ENCODE data around the gene TIAL1. TPM values are rescaled to one million over a fixed set of nuclear protein-coding genes. Genes with fewer than 3 reads are reported as not detected.
A peak's percentile ranks its signal among the peaks of the same experiment; 100 is the strongest.
"Not testable (repeated sequence)": the region's sequence is repeated elsewhere in the genome, so short reads cannot be mapped to it uniquely, and the experiment has no call there.

The TIAL1 gene
- total RNA-seq, 2 donors from 2014 or later, result 68.7 to 74.3 TPM

DNA sequence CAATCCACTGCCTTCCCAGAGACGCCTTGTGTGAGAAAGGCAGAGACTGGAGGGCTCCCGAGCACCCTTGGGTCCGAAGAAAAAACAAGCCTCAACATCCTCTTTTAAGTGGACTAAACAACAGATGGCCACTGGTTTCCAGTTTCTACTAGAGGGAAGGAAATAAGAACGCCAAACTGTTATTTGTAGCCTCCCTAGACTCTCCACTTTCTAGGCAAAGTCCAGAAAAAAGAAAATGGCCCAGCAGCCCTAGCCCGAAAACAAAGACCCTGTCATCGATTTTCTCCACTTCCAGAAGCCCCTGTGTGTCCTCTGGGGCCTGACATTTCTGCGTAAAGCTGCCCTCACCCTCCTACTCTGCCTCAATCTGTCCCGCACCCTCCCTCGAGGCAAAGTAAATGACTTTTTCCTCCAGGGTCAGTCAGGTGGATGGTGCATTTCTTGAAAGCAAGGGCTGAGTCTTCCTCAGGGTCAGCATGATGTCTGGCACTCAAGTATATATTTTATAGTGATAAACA, 60.2 kb downstream of the TIAL1 start:
- TF ChIP-seq POLR2AphosphoS5 (IDR thresholded peaks at IDR 0.05) (no peak), POLR2A (IDR thresholded peaks at IDR 0.05) (no peak)
- TF ChIP-seq, protein P1, sequence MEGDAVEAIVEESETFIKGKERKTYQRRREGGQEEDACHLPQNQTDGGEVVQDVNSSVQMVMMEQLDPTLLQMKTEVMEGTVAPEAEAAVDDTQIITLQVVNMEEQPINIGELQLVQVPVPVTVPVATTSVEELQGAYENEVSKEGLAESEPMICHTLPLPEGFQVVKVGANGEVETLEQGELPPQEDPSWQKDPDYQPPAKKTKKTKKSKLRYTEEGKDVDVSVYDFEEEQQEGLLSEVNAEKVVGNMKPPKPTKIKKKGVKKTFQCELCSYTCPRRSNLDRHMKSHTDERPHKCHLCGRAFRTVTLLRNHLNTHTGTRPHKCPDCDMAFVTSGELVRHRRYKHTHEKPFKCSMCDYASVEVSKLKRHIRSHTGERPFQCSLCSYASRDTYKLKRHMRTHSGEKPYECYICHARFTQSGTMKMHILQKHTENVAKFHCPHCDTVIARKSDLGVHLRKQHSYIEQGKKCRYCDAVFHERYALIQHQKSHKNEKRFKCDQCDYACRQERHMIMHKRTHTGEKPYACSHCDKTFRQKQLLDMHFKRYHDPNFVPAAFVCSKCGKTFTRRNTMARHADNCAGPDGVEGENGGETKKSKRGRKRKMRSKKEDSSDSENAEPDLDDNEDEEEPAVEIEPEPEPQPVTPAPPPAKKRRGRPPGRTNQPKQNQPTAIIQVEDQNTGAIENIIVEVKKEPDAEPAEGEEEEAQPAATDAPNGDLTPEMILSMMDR (IDR thresholded peaks at IDR 0.05), result no peak
- Histone ChIP-seq H3K27me3 (replicated peaks; ENCODE audit: insufficient read depth) (no peaks in the 10 kb centered on the region), H3K4me3 (no peak overlapping the region), H3K4me1 (replicated peaks) (peaks cover 16% of the 10 kb centered on the region), H3K27ac (peak overlapping the region in 1 of 2 donors; percentile 48), H3K9me3 (no peaks in the 10 kb centered on the region), H3K36me3 (no peaks in the 10 kb centered on the region)
- intact Hi-C loops (cut with DNase I), result no loop called here
- no peak for DNase-seq (ENCODE audit: low spot score)
- 86% methylated on average over 9 of the region's 9 CpGs for WGBS

DNA sequence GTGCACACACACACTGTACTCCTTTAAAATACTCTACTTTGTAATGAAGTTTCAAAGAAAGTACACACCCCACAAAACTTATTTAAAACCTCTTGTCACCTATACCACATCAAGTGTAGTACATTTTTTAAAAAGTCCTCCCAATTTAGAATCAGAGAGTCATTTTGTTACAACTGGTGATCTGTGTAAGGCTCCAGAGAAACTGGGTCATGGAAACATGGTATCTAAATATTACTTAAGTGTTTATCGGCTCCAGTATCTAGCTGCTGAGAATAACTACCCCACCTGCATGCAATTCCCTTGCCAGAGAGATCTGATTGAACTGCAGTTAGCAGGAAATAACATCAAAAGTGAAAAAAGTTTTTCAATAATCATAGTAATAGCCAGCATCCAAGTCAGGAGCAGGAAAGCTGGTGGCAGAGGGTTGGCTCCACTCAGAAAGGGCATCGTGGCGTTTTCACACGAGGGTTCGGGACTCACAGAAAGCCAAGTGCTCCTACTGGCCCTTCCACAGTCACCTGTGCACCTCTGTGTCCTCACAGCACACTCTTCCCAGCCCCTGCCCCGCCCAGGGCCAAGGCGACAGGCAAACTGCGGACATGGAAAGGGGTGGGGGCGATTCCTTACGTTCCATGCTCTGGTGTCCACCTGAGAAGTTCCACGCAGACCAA, 60.8 kb downstream of the TIAL1 start:
- TF ChIP-seq POLR2A (IDR thresholded peaks at IDR 0.05) (no peak), POLR2AphosphoS5 (IDR thresholded peaks at IDR 0.05) (no peak)
- TF ChIP-seq, protein P1 (IDR thresholded peaks at IDR 0.05), result no peak
- peaks cover 19% of the 10 kb centered on the region for H3K4me1 ChIP-seq (replicated peaks)
- H3K27me3 ChIP-seq (replicated peaks; ENCODE audit: insufficient read depth), result no peaks in the 10 kb centered on the region
- H3K27ac ChIP-seq, result peak overlapping the region in 1 of 2 donors; percentile 48
- no peaks in the 10 kb centered on the region for H3K9me3 ChIP-seq
- H3K4me3 ChIP-seq, result no peak overlapping the region
- WGBS, result 87% methylated on average over 11 of the region's 11 CpGs
- no peak for DNase-seq (ENCODE audit: low spot score)
- intact Hi-C loops (cut with DNase I), result no loop called here
- H3K36me3 ChIP-seq, result no peaks in the 10 kb centered on the region

DNA sequence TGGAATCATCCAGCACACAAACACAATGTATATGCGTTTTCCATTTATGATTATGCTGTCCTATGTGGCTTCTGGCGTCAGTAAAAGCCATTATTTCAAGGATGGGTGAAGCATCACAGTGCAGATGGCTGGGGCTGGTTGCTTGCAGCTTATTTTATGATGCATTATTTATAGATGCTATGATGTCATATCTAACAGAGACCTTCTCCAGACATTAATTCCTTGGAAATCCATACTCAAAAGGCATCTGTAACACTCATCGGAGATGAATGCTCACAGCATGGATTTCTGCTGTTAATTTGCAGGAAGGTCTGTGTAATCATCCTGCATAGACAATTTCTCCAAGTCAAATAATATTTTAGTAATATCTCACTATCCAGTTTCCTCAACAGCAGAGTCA, 61.5 kb downstream of the TIAL1 start:
- Histone ChIP-seq H3K4me1 (replicated peaks) (peaks cover 24% of the 10 kb centered on the region), H3K27me3 (replicated peaks; ENCODE audit: insufficient read depth) (no peaks in the 10 kb centered on the region), H3K36me3 (no peaks in the 10 kb centered on the region), H3K9me3 (no peaks in the 10 kb centered on the region), H3K4me3 (no peak overlapping the region), H3K27ac (no peak overlapping the region)
- TF ChIP-seq, protein P1 (IDR thresholded peaks at IDR 0.05), result no peak
- TF ChIP-seq POLR2AphosphoS5 (IDR thresholded peaks at IDR 0.05), result no peak
- no peak for TF ChIP-seq POLR2A (IDR thresholded peaks at IDR 0.05)
- no peak for DNase-seq (ENCODE audit: low spot score)
- intact Hi-C loops (cut with DNase I), result no loop called here
- WGBS, result 70% methylated on average over 3 of the region's 3 CpGs

DNA sequence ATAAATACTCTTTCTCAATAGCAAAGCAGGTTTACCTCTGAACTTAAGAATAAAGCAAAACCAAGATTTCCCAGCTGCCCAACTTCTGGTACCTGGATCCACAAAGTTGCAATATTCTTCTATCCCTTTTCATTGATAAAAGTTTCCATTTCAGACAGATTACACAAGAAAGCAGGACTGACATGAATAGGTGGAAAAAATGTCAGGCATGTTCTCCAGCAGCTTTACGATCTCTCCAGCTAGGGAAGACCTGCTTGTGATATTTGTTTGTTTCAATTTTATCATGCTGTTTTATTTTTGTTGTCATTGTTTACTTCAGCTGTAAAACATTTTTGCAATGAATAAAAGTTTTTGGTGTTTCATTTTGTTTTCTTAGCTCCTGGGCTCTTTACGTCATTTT, 63.3 kb downstream of the TIAL1 start:
- DNase-seq (ENCODE audit: low spot score), result no peak
- H3K36me3 ChIP-seq, result no peaks in the 10 kb centered on the region
- no peak overlapping the region for H3K27ac ChIP-seq
- no peaks in the 10 kb centered on the region for H3K27me3 ChIP-seq (replicated peaks; ENCODE audit: insufficient read depth)
- peaks cover 19% of the 10 kb centered on the region for H3K4me1 ChIP-seq (replicated peaks)
- intact Hi-C loops (cut with DNase I), result no loop called here
- H3K9me3 ChIP-seq, result no peaks in the 10 kb centered on the region
- no peak overlapping the region for H3K4me3 ChIP-seq
- 67% methylated on average over 2 of the region's 2 CpGs for WGBS
- TF ChIP-seq POLR2AphosphoS5 (IDR thresholded peaks at IDR 0.05) (no peak), POLR2A (IDR thresholded peaks at IDR 0.05) (no peak)
- TF ChIP-seq, protein P1 (IDR thresholded peaks at IDR 0.05), result no peak

DNA sequence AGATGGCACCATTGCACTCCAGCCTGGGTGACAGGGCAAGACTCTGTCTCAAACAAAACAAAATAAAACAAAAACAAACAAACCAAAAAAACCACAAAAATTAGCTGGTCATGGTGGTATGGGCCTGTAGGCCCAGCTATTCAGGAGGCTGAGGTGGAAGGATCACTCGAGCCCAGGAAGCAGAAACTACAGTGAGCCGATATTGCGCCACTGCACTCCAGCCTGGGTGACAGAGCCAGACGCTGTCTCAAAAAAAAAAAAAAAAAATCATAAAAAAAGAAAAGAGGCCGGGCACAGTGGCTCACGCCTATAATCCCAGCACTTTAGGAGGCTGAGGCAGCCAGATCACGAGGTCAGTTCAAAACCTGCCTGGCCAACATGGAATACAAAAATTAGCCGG, 64.0 kb downstream of the TIAL1 start:
- peaks cover 13% of the 10 kb centered on the region for H3K4me1 ChIP-seq (replicated peaks)
- H3K27ac ChIP-seq, result not testable (repeated sequence)
- 84% methylated on average over 8 of the region's 8 CpGs for WGBS

DNA sequence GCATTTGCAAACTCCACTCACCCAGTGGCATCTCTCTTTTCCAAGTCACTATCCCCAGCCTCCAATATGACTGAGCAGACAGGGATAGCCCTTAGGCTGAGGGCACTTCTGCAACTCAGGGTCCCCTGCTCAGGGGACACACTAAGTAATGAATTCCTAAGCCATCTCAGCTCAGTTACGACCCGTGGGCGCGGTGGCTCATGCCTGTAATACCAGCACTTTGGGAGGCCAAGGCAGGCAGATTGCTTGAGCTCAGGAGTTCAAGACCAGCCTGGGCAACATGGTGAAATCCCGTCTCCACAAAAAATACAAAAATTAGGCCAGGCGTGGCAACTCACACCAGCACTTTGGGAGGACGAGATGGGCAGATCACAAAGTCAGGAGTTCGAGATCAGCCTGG, 64.5 kb downstream of the TIAL1 start:
- H3K27ac ChIP-seq; H3K9me3 ChIP-seq; intact Hi-C loops (cut with DNase I); H3K36me3 ChIP-seq; DNase-seq (ENCODE audit: low spot score); H3K27me3 ChIP-seq (replicated peaks; ENCODE audit: insufficient read depth); H3K4me3 ChIP-seq: not testable (repeated sequence)
- peaks cover 13% of the 10 kb centered on the region for H3K4me1 ChIP-seq (replicated peaks)
- WGBS, result 95% methylated on average over 8 of the region's 8 CpGs

More for the DNA sequence above, 64.0 kb downstream of the TIAL1 start:
- H3K9me3 ChIP-seq; H3K4me3 ChIP-seq; DNase-seq (ENCODE audit: low spot score); H3K36me3 ChIP-seq; H3K27me3 ChIP-seq (replicated peaks; ENCODE audit: insufficient read depth); intact Hi-C loops (cut with DNase I): not testable (repeated sequence)
